ENCODE measurements around the gene DGKZ. TPM values are rescaled to one million over a fixed set of nuclear protein-coding genes. Genes with fewer than 3 reads are reported as not detected.

The DGKZ gene
- total RNA-seq, 1 experiment from 2014 or later: 68.9 TPM

DNA sequence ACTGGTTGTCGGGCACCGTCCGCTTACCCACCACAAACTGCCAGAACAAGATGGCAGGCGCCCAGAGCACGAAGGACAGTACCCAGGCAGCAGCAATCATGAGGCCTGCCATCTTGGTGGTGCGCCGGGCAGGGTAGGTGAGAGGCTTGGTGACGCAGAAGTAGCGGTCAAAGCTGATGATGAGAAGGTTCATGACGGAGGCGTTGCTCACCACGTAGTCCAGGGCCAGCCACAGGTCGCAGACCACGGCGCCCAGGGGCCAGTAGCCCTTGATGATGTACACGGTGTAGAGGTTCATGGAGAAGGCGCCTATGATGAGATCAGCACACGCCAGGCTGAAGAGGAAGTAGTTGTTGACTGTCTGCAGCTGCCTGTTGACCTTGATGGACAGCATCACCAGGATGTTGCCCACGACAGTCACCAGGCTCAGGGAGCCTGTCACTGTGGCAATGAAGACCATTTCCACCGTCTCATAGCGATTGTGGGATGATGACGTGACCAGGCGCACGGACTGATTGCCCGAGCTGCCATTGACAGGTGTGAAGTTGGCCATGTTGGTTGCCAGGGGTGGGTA, 38.8 kb downstream of the DGKZ start:
- H4K20me1 ChIP-seq (ENCODE audit: control insufficient read depth, insufficient read depth, insufficient read length): no peaks in the 10 kb centered on the region
- H3K14ac ChIP-seq (ENCODE audit: insufficient read depth, low read length): no peak overlapping the region; the same call in 1 of the 2 replicates
- DNase-seq: no peak
- peaks cover 63% of the 10 kb centered on the region for H3K27me3 Mint-ChIP-seq (ENCODE audit: low read depth)
- no peak overlapping the region for H3K27ac ChIP-seq (ENCODE audit: insufficient read length, low read depth, low read length)
- H3K4me3 Mint-ChIP-seq: no peak overlapping the region
- no peak overlapping the region for H2BK15ac ChIP-seq (ENCODE audit: low read depth, low read length)
- no peak overlapping the region for H3K9ac ChIP-seq (ENCODE audit: extremely low read depth, insufficient read length, low read length)
- no peak overlapping the region for H4K5ac ChIP-seq (ENCODE audit: insufficient read length, low read depth, low read length)
- no peak overlapping the region for H3K27ac Mint-ChIP-seq
- TF ChIP-seq CTCF (conservative IDR thresholded peaks at IDR 0.05): no peak
- H3K23me2 ChIP-seq (ENCODE audit: insufficient read length, low read depth, low read length, poor library complexity, severe bottlenecking): peaks cover 14% of the 10 kb centered on the region
- no peaks in the 10 kb centered on the region for H3K9me3 ChIP-seq (ENCODE audit: control insufficient read depth, low read depth, low read length)
- H4K8ac ChIP-seq (replicated peaks; ENCODE audit: insufficient read length, low read depth, low read length): no peak overlapping the region
- no peaks in the 10 kb centered on the region for H3K9me3 Mint-ChIP-seq
- H3K18ac ChIP-seq (ENCODE audit: insufficient read length, low read depth, low read length): no peak overlapping the region
- H3T11ph ChIP-seq (ENCODE audit: low read length): no peak overlapping the region
- peaks cover 21 to 49% of the 10 kb centered on the region in 2 experiments for H3K4me1 Mint-ChIP-seq
- peaks cover 5 to 10% (median 9%) of the 10 kb centered on the region in 3 experiments; a peak in 5 of 7 replicates for H3K36me3 Mint-ChIP-seq (ENCODE audit: insufficient read depth in 1 of 3, low read depth in 3 of 3)
- H3K79me1 ChIP-seq (ENCODE audit: insufficient read depth, low read depth, low read length, poor library complexity, severe bottlenecking): no peaks in the 10 kb centered on the region
- H3K23ac ChIP-seq (ENCODE audit: insufficient read length, low read depth, low read length): no peak overlapping the region
- H3K4me1 ChIP-seq (ENCODE audit: insufficient read depth, low read length): peaks cover 4% of the 10 kb centered on the region; the same call in 1 of the 2 replicates
- no peak overlapping the region for H2BK120ac ChIP-seq (ENCODE audit: low read depth, low read length, poor library complexity, severe bottlenecking)
- no peak overlapping the region for H3K56ac ChIP-seq (ENCODE audit: insufficient read length, low read depth, low read length)
- no peak overlapping the region for H3K4me2 ChIP-seq (ENCODE audit: insufficient read depth, insufficient read length, low read length)
- H3K4ac ChIP-seq (ENCODE audit: low read depth, low read length): no peak overlapping the region
- H2AFZ ChIP-seq (ENCODE audit: low read length): no peak overlapping the region
- H2AK5ac ChIP-seq (ENCODE audit: insufficient read length, low read length): no peak overlapping the region
- H2BK5ac ChIP-seq (ENCODE audit: insufficient read length, low read length): no peak overlapping the region
- H2BK12ac ChIP-seq (ENCODE audit: insufficient read length, low read depth, low read length): no peak overlapping the region
- no peaks in the 10 kb centered on the region for H3K79me2 ChIP-seq (ENCODE audit: insufficient read depth, low read length)
- H4K91ac ChIP-seq (ENCODE audit: insufficient read length, low read depth, low read length): no peak overlapping the region
- WGBS (ENCODE audit: extremely low coverage, insufficient read length, low lambda C conversion rate): no CpG with 5 or more reads among the region's 25 CpGs
- H3K27me3 ChIP-seq (ENCODE audit: insufficient read depth, low read length): peaks cover 20% of the 10 kb centered on the region; the same call in 1 of the 2 replicates
- H2BK20ac ChIP-seq (ENCODE audit: low read depth, low read length, poor library complexity, severe bottlenecking): no peak overlapping the region
